ENCODE results near the gene ROCK2.

The ROCK2 gene

GRCh38 chr2:11237122-11237521 is 107.3 kb downstream of the ROCK2 start:
- TF ChIP-seq CTCF (conservative IDR thresholded peaks at IDR 0.05; ENCODE audit: low read length): no peak
- no peak for TF ChIP-seq EZH2phosphoT487 (IDR thresholded peaks at IDR 0.05; ENCODE audit: borderline replicate concordance)
- Histone ChIP-seq H3K4me2 (ENCODE audit: low read depth, low read length, poor library complexity, severe bottlenecking) (no peak overlapping the region), H3K4me1 (ENCODE audit: insufficient read depth, low read length, poor library complexity, severe bottlenecking) (peaks cover 17% of the 10 kb centered on the region), H3F3A (ENCODE audit: low read depth) (no peaks in the 10 kb centered on the region; the same call in 1 of the 2 replicates), H3K4me3 (ENCODE audit: low read length, poor library complexity, severe bottlenecking) (no peak overlapping the region), H2AFZ (ENCODE audit: low read length) (no peak overlapping the region), H3K9me2 (replicated peaks; ENCODE audit: low read depth, low read length) (no peaks in the 10 kb centered on the region), H3K9ac (ENCODE audit: low read depth, low read length, poor library complexity, severe bottlenecking) (no peak overlapping the region), H3K9me3 (ENCODE audit: insufficient read depth, low read depth, low read length) (no peaks in the 10 kb centered on the region), H3K36me3 (ENCODE audit: insufficient read depth, low read length) (peaks cover 25% of the 10 kb centered on the region), H3K27me3 (ENCODE audit: insufficient read depth, low read length, poor library complexity, severe bottlenecking) (no peaks in the 10 kb centered on the region), H4K20me1 (ENCODE audit: insufficient read depth, low read length, poor library complexity, severe bottlenecking) (peaks cover 25% of the 10 kb centered on the region), H3K79me2 (ENCODE audit: insufficient read depth, low read length) (peaks cover 60% of the 10 kb centered on the region)

GRCh38 chr2:11236335-11236734 is 108.1 kb downstream of the ROCK2 start:
- Histone ChIP-seq H4K20me1 (ENCODE audit: insufficient read depth, low read length, poor library complexity, severe bottlenecking) (peaks cover 25% of the 10 kb centered on the region), H3K9me3 (ENCODE audit: insufficient read depth, low read depth, low read length) (no peaks in the 10 kb centered on the region), H3K4me3 (ENCODE audit: low read length, poor library complexity, severe bottlenecking) (no peak overlapping the region), H3K9ac (ENCODE audit: low read depth, low read length, poor library complexity, severe bottlenecking) (no peak overlapping the region), H3K27me3 (ENCODE audit: insufficient read depth, low read length, poor library complexity, severe bottlenecking) (no peaks in the 10 kb centered on the region), H3K36me3 (ENCODE audit: insufficient read depth, low read length) (peaks cover 20% of the 10 kb centered on the region), H2AFZ (ENCODE audit: low read length) (no peak overlapping the region), H3K9me2 (replicated peaks; ENCODE audit: low read depth, low read length) (no peaks in the 10 kb centered on the region), H3F3A (ENCODE audit: low read depth) (no peaks in the 10 kb centered on the region; the same call in 1 of the 2 replicates), H3K79me2 (ENCODE audit: insufficient read depth, low read length) (peaks cover 58% of the 10 kb centered on the region), H3K4me2 (ENCODE audit: low read depth, low read length, poor library complexity, severe bottlenecking) (no peak overlapping the region), H3K4me1 (ENCODE audit: insufficient read depth, low read length, poor library complexity, severe bottlenecking) (peaks cover 17% of the 10 kb centered on the region)
- no peak for TF ChIP-seq CTCF (conservative IDR thresholded peaks at IDR 0.05; ENCODE audit: low read length)

GRCh38 chr2:11235583-11235982 is 108.9 kb downstream of the ROCK2 start:
- Histone ChIP-seq H3K36me3 (ENCODE audit: insufficient read depth, low read length) (peaks cover 23% of the 10 kb centered on the region), H3K9ac (ENCODE audit: low read depth, low read length, poor library complexity, severe bottlenecking) (no peak overlapping the region), H3K4me2 (ENCODE audit: low read depth, low read length, poor library complexity, severe bottlenecking) (no peak overlapping the region), H3K4me3 (ENCODE audit: low read length, poor library complexity, severe bottlenecking) (no peak overlapping the region), H3K79me2 (ENCODE audit: insufficient read depth, low read length) (peaks cover 52% of the 10 kb centered on the region), H2AFZ (ENCODE audit: low read length) (no peak overlapping the region), H3K27me3 (ENCODE audit: insufficient read depth, low read length, poor library complexity, severe bottlenecking) (no peaks in the 10 kb centered on the region), H4K20me1 (ENCODE audit: insufficient read depth, low read length, poor library complexity, severe bottlenecking) (peaks cover 19% of the 10 kb centered on the region), H3K4me1 (ENCODE audit: insufficient read depth, low read length, poor library complexity, severe bottlenecking) (peaks cover 17% of the 10 kb centered on the region), H3K9me2 (replicated peaks; ENCODE audit: low read depth, low read length) (no peaks in the 10 kb centered on the region), H3F3A (ENCODE audit: low read depth) (no peaks in the 10 kb centered on the region; the same call in 1 of the 2 replicates), H3K9me3 (ENCODE audit: insufficient read depth, low read depth, low read length) (no peaks in the 10 kb centered on the region)
- TF ChIP-seq EZH2phosphoT487 (IDR thresholded peaks at IDR 0.05; ENCODE audit: borderline replicate concordance) (no peak), CTCF (conservative IDR thresholded peaks at IDR 0.05; ENCODE audit: low read length) (no peak)

Measured in Loucy (cell line).